HepG2 (cell line): ENCODE measurements around the gene SPATA13. TPM values are rescaled to one million over a fixed set of nuclear protein-coding genes. Genes with fewer than 3 reads are reported as not detected.

Experiments
- REXO4 ChIP-seq: sonication (generic); formaldehyde crosslinking; IDR thresholded peaks from 2 replicates; pipeline ENCODE4 v1.8.0; 2022; ENCODE audit warnings: missing genetic modification reagents, mild to moderate bottlenecking, borderline replicate concordance
- TCF12 ChIP-seq, 2 experiments: fragments of 450-650 bp in 1 of 2; sonication (generic) in 1 of 2; formaldehyde crosslinking in 1 of 2; IDR thresholded peaks; 2 replicates each; pipeline versions ENCODE4 v1.6.1 to v1.8.0; 2017 to 2022; ENCODE audit warnings: antibody characterized with exemption in 1 of 2, mild to moderate bottlenecking in 1 of 2, missing genetic modification reagents in 1 of 2, moderate library complexity in 1 of 2
- ZBTB38 ChIP-seq: sonication (generic); formaldehyde crosslinking; IDR thresholded peaks from 2 replicates; pipeline ENCODE4 v1.5.1; 2020; ENCODE audit warnings: mild to moderate bottlenecking, missing genetic modification reagents
- ZKSCAN5 ChIP-seq: sonication (generic); formaldehyde crosslinking; IDR thresholded peaks from 2 replicates; pipeline ENCODE4 v1.5.1; 2020; ENCODE audit warnings: mild to moderate bottlenecking, missing genetic modification reagents
- ZNF556 ChIP-seq: sonication (generic); formaldehyde crosslinking; IDR thresholded peaks from 2 replicates; pipeline ENCODE4 v1.4.0; 2020; ENCODE audit warnings: mild to moderate bottlenecking, missing genetic modification reagents, borderline replicate concordance
- ZNF709 ChIP-seq: sonication (generic); formaldehyde crosslinking; IDR thresholded peaks from 2 replicates; pipeline ENCODE4 v1.5.0; 2020; ENCODE audit warnings: mild to moderate bottlenecking, missing genetic modification reagents
- polyA plus RNA-seq, 8 experiments: library from polyadenylated mRNA; depleted of rRNA in 3 of 8; stranded (reverse) in 7 of 8; unstranded in 1 of 8; fragments of >200 nt; fragmentation: Illumina TruSeq in 4 of 8; extraction: Trizol in 4 of 8; gene quantifications; 2 replicates each; pipeline versions ENCODE4 v1.2.1 to v1.2.3, GENCODE V29; 2011 to 2016; ENCODE audit warnings: low read depth in 4 of 8, missing spikeins in 1 of 8, mixed read lengths in 1 of 8; ENCODE audit not compliant: insufficient read depth in 1 of 8
- total RNA-seq, 5 experiments: library from RNA; depleted of rRNA; stranded (reverse); fragments of >200 nt; fragmentation: Illumina TruSeq; extraction: Trizol; gene quantifications; 2 replicates each; pipeline ENCODE4 v1.2.3, GENCODE V29; 2016; ENCODE audit warnings: low read depth in 1 of 5
- TF ChIP-seq, protein P1 (sequence below): sonication (generic); formaldehyde crosslinking; IDR thresholded peaks from 2 replicates; pipeline ENCODE4 v1.5.0; 2020; ENCODE audit warnings: mild to moderate bottlenecking, missing genetic modification reagents, borderline replicate concordance
- TF ChIP-seq, protein P2 (sequence below): sonication (generic); formaldehyde crosslinking; IDR thresholded peaks from 2 replicates; pipeline ENCODE4 v1.5.1; 2020; ENCODE audit warnings: mild to moderate bottlenecking, missing genetic modification reagents
- TF ChIP-seq, protein P3 (sequence below): sonication (generic); formaldehyde crosslinking; IDR thresholded peaks from 2 replicates; pipeline ENCODE4 v1.9.0; 2021; ENCODE audit warnings: missing genetic modification reagents, borderline replicate concordance

The SPATA13 gene
- total and polyA plus RNA-seq, 2 of the 13 experiments (the other 11 are each of a cell fraction or from before 2014, with no cell fraction given), result 11.3 to 14.2 TPM

DNA sequence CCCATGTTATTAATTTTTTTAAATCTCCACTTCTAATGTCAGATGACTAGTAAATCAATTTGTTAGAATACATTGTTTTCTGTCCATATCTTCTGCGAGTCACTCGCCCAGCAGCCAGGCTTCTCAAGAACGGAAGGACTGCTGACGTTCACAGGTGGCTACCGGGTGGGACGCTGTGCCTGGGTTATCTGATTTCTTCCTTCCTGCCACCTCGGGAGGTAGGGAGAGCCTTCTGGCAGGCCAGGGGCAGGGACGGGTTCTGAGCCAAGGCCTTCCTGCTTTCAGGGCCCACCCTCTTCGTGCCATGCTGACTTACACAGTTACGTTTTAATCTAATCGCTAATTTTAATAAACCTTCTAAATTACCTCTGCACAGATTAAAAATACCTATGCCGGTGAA lies 140.9 kb downstream of the SPATA13 start (continued):
- no peak for TF ChIP-seq ZBTB38
- TF ChIP-seq REXO4, result no peak
- TF ChIP-seq, protein P1, sequence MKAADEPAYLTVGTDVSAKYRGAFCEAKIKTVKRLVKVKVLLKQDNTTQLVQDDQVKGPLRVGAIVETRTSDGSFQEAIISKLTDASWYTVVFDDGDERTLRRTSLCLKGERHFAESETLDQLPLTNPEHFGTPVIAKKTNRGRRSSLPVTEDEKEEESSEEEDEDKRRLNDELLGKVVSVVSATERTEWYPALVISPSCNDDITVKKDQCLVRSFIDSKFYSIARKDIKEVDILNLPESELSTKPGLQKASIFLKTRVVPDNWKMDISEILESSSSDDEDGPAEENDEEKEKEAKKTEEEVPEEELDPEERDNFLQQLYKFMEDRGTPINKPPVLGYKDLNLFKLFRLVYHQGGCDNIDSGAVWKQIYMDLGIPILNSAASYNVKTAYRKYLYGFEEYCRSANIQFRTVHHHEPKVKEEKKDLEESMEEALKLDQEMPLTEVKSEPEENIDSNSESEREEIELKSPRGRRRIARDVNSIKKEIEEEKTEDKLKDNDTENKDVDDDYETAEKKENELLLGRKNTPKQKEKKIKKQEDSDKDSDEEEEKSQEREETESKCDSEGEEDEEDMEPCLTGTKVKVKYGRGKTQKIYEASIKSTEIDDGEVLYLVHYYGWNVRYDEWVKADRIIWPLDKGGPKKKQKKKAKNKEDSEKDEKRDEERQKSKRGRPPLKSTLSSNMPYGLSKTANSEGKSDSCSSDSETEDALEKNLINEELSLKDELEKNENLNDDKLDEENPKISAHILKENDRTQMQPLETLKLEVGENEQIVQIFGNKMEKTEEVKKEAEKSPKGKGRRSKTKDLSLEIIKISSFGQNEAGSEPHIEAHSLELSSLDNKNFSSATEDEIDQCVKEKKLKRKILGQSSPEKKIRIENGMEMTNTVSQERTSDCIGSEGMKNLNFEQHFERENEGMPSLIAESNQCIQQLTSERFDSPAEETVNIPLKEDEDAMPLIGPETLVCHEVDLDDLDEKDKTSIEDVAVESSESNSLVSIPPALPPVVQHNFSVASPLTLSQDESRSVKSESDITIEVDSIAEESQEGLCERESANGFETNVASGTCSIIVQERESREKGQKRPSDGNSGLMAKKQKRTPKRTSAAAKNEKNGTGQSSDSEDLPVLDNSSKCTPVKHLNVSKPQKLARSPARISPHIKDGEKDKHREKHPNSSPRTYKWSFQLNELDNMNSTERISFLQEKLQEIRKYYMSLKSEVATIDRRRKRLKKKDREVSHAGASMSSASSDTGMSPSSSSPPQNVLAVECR (CRISPR knock-in tag), result no peak
- no peak for TF ChIP-seq ZNF556 (CRISPR knock-in tag)
- TF ChIP-seq, protein P2, sequence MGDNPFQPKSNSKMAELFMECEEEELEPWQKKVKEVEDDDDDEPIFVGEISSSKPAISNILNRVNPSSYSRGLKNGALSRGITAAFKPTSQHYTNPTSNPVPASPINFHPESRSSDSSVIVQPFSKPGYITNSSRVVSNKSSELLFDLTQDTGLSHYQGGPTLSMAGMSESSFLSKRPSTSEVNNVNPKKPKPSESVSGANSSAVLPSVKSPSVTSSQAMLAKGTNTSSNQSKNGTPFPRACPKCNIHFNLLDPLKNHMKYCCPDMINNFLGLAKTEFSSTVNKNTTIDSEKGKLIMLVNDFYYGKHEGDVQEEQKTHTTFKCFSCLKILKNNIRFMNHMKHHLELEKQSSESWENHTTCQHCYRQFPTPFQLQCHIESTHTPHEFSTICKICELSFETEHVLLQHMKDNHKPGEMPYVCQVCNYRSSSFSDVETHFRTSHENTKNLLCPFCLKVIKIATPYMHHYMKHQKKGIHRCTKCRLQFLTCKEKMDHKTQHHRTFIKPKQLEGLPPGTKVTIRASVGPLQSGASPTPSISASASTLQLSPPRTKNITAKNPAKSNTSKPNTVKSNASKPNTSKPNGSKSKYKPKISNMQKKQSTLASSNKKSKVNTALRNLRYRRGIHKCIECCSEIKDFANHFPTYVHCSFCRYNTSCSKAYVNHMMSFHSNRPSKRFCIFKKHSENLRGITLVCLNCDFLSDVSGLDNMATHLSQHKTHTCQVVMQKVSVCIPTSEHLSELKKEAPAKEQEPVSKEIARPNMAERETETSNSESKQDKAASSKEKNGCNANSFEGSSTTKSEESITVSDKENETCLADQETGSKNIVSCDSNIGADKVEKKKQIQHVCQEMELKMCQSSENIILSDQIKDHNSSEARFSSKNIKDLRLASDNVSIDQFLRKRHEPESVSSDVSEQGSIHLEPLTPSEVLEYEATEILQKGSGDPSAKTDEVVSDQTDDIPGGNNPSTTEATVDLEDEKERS (CRISPR knock-in tag), result no peak
- no peak for TF ChIP-seq TCF12 (IDR thresholded peaks at IDR 0.05)
- no peak for TF ChIP-seq TCF12 (CRISPR knock-in tag; IDR thresholded peaks at IDR 0.05)
- TF ChIP-seq ZNF709, result no peak
- no peak for TF ChIP-seq ZKSCAN5
- TF ChIP-seq, protein P3, sequence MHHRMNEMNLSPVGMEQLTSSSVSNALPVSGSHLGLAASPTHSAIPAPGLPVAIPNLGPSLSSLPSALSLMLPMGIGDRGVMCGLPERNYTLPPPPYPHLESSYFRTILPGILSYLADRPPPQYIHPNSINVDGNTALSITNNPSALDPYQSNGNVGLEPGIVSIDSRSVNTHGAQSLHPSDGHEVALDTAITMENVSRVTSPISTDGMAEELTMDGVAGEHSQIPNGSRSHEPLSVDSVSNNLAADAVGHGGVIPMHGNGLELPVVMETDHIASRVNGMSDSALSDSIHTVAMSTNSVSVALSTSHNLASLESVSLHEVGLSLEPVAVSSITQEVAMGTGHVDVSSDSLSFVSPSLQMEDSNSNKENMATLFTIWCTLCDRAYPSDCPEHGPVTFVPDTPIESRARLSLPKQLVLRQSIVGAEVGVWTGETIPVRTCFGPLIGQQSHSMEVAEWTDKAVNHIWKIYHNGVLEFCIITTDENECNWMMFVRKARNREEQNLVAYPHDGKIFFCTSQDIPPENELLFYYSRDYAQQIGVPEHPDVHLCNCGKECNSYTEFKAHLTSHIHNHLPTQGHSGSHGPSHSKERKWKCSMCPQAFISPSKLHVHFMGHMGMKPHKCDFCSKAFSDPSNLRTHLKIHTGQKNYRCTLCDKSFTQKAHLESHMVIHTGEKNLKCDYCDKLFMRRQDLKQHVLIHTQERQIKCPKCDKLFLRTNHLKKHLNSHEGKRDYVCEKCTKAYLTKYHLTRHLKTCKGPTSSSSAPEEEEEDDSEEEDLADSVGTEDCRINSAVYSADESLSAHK (CRISPR knock-in tag), result no peak
- TF ChIP-seq, all 625 proteins: peak for 0
